T-helper 17 cell (primary cell): Measurements from ENCODE around the gene DNAJC25. TPM values are rescaled to one million over a fixed set of nuclear protein-coding genes. Genes with fewer than 3 reads are reported as not detected.

Source experiments
- total RNA-seq, 4 donors: library from RNA in 2 of 4; stranded (reverse) in 2 of 4; gene quantifications; one replicate each; pipeline ENCODE4 v1.2.3 and lab custom pipeline; 2022 to 2026

DNAJC25 gene
- total RNA-seq, 2 donors from 2014 or later, result 3.6 to 4.4 TPM

Other genes starting within 250 kb of the DNAJC25 start
- 10 to 100 TPM; 56.8 to 65.9 TPM for gene ECPAS, start 147.0 kb upstream of the DNAJC25 start, total RNA-seq
- 10 to 100 TPM; 21.2 to 21.4 TPM for gene ZNF483, start 106.2 kb upstream of the DNAJC25 start, total RNA-seq
- gene PTGR1, start 31.7 kb upstream of the DNAJC25 start, total RNA-seq, result 1 to 10 TPM in 1 of 2 donors, not detected in 1; 2.0 TPM
- 1 to 10 TPM; 5.3 to 6.7 TPM for gene GNG10, start 30.3 kb downstream of the DNAJC25 start, total RNA-seq
- gene SHOC1, start 163.6 kb downstream of the DNAJC25 start, total RNA-seq, result not detected